Transverse colon (tissue), 4 donors: ENCODE data around the gene ATOSB.

Experiments used
- EP300 ChIP-seq: sonication (generic); formaldehyde crosslinking; IDR thresholded peaks from one replicate; pipeline ENCODE4 v1.6.1; 2017; ENCODE audit warnings: antibody characterized with exemption, low read depth
- POLR2A ChIP-seq: fragments of 450-650 bp; IDR thresholded peaks from one replicate; pipeline ENCODE4 v1.6.1; 2016; ENCODE audit warnings: antibody characterized with exemption, mild to moderate bottlenecking, moderate library complexity
- POLR2AphosphoS5 ChIP-seq, 3 donors: sonication (generic); formaldehyde crosslinking; IDR thresholded peaks; one replicate each; pipeline ENCODE4 v1.6.1; 2016; ENCODE audit warnings: antibody characterized with exemption in 3 of 3
- TF ChIP-seq, protein P1 (sequence below), 5 experiments: fragments of 200-600 bp in 3 of 5; fragments of 450-650 bp in 2 of 5; sonication (generic) in 3 of 5; IDR thresholded peaks; 1 replicate in 2 of 5; 2 replicates in 3 of 5; pipeline ENCODE4 v1.5.1; 2016 to 2017; ENCODE audit warnings: antibody characterized with exemption in 5 of 5, inconsistent platforms in 3 of 5, mild to moderate bottlenecking in 2 of 5, moderate library complexity in 1 of 5

DNA sequence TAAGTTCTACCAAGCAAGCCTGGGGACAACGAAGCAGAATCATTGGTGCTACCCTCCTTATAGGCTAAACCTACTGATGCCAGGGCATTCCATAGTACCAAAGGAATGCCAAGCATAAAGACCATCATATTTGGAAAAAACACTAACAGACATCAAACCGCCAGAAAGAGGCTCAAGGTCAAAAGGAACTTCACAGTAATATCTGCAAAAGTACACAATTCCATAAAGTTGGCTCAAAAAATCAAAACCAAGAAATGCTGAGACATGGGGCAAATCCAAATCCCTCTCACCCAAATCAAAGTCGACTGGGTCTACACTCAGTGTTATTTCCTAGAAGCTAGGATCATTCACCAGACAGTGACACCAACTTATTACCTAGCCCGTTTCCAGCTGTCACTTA lies 46.6 kb downstream of the ATOSB start:
- TF ChIP-seq POLR2A (no peak), EP300 (no peak), POLR2AphosphoS5 (IDR thresholded peaks at IDR 0.05) (no peak)
- TF ChIP-seq, protein P1, sequence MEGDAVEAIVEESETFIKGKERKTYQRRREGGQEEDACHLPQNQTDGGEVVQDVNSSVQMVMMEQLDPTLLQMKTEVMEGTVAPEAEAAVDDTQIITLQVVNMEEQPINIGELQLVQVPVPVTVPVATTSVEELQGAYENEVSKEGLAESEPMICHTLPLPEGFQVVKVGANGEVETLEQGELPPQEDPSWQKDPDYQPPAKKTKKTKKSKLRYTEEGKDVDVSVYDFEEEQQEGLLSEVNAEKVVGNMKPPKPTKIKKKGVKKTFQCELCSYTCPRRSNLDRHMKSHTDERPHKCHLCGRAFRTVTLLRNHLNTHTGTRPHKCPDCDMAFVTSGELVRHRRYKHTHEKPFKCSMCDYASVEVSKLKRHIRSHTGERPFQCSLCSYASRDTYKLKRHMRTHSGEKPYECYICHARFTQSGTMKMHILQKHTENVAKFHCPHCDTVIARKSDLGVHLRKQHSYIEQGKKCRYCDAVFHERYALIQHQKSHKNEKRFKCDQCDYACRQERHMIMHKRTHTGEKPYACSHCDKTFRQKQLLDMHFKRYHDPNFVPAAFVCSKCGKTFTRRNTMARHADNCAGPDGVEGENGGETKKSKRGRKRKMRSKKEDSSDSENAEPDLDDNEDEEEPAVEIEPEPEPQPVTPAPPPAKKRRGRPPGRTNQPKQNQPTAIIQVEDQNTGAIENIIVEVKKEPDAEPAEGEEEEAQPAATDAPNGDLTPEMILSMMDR (IDR thresholded peaks at IDR 0.05) = no peak
